NCI-H2196 treated with DMSO at 0.1 percent for 48 hours (cell line): ENCODE measurements around the gene IGSF9.

Source experiments
- DNase-seq: peaks from one replicate; lab custom pipeline; 2025; ENCODE audit not compliant: unreplicated experiment; lab: John Stamatoyannopoulos, UW

Gene IGSF9

GRCh38 chr1:159974350-159974965 lies 29.0 kb upstream of the IGSF9 start:
- DNase-seq = no peak

- no peak for DNase-seq
Measured at GRCh38 chr1:159973350-159973940, 28.0 kb upstream of the IGSF9 start.

- DNase-seq = no peak
Measured at GRCh38 chr1:159972443-159973205, 27.2 kb upstream of the IGSF9 start.

GRCh38 chr1:159970932-159971342 lies 25.5 kb upstream of the IGSF9 start:
- no peak for DNase-seq

GRCh38 chr1:159968901-159969300 lies 23.5 kb upstream of the IGSF9 start:
- no peak for DNase-seq

GRCh38 chr1:159965263-159965662 lies 19.9 kb upstream of the IGSF9 start:
- no peak for DNase-seq

- no peak for DNase-seq
Measured at GRCh38 chr1:159964144-159964543, 18.7 kb upstream of the IGSF9 start.

- DNase-seq = no peak
Measured at GRCh38 chr1:159962176-159962575, 16.8 kb upstream of the IGSF9 start.

- DNase-seq = no peak
Measured at GRCh38 chr1:159961636-159962035, 16.2 kb upstream of the IGSF9 start.

- DNase-seq = no peak
Measured at GRCh38 chr1:159960721-159961381, 15.4 kb upstream of the IGSF9 start.

GRCh38 chr1:159959451-159959850 lies 14.0 kb upstream of the IGSF9 start:
- DNase-seq = no peak

GRCh38 chr1:159958719-159959380 lies 13.4 kb upstream of the IGSF9 start:
- no peak for DNase-seq

GRCh38 chr1:159957824-159958268 lies 12.4 kb upstream of the IGSF9 start:
- DNase-seq = no peak

- no peak for DNase-seq
Measured at GRCh38 chr1:159955456-159955855, 10.0 kb upstream of the IGSF9 start.

GRCh38 chr1:159953536-159954515 lies 8.4 kb upstream of the IGSF9 start, which contains the start of gene SLAMF9:
SLAMF9 (minus strand) TSS chr1:159954237; CDS start chr1:159954137, 100 bp downstream.
- DNase-seq = no peak

GRCh38 chr1:159952932-159953331 lies 7.5 kb upstream of the IGSF9 start:
- no peak for DNase-seq

- no peak for DNase-seq
Measured at GRCh38 chr1:159951551-159951950, 6.1 kb upstream of the IGSF9 start.

GRCh38 chr1:159951016-159951415 lies 5.6 kb upstream of the IGSF9 start:
- no peak for DNase-seq

GRCh38 chr1:159949981-159950381 lies 4.6 kb upstream of the IGSF9 start:
- DNase-seq = no peak

- no peak for DNase-seq
Measured at GRCh38 chr1:159949123-159949522, 3.7 kb upstream of the IGSF9 start.
